AG20443 (cell line): Measurements from ENCODE around the gene GIPC3.
"Not testable (repeated sequence)": the region's sequence is repeated elsewhere in the genome, so short reads cannot be mapped to it uniquely, and the experiment has no call there.

Source experiments
- DNase-seq: peaks from one replicate; pipeline ENCODE4 v3.0.0; 2012; ENCODE audit warnings: low spot score, mixed read lengths

GIPC3 gene

GRCh38 chr19:3618811-3619630 lies 33.7 kb downstream of the GIPC3 start:
- no peak for DNase-seq

GRCh38 chr19:3619631-3620012 lies 34.3 kb downstream of the GIPC3 start:
- no peak for DNase-seq

GRCh38 chr19:3620145-3620816 lies 35.0 kb downstream of the GIPC3 start:
- peak; percentile 38 for DNase-seq

GRCh38 chr19:3620817-3621547 lies 35.7 kb downstream of the GIPC3 start:
- no peak for DNase-seq

- no peak for DNase-seq
These were observed 36.4 kb downstream of the GIPC3 start for GRCh38 chr19:3621689-3622088.

- DNase-seq, result no peak
These were observed 36.9 kb downstream of the GIPC3 start for GRCh38 chr19:3622224-3622623.

GRCh38 chr19:3623716-3624115 lies 38.4 kb downstream of the GIPC3 start:
- DNase-seq, result no peak

GRCh38 chr19:3625996-3626472 lies 40.8 kb downstream of the GIPC3 start:
- DNase-seq, result no peak

GRCh38 chr19:3626473-3627350 lies 41.4 kb downstream of the GIPC3 start, which contains the start of gene CACTIN:
CACTIN (minus strand) TSS chr19:3626790; CDS start chr19:3626762, 28 bp downstream.
- peak; percentile 100 for DNase-seq

- no peak for DNase-seq
These were observed 42.1 kb downstream of the GIPC3 start for GRCh38 chr19:3627351-3627723.

GRCh38 chr19:3628766-3629165 lies 43.5 kb downstream of the GIPC3 start:
- not testable (repeated sequence) for DNase-seq

- no peak for DNase-seq
These were observed 46.0 kb downstream of the GIPC3 start for GRCh38 chr19:3631053-3631861.

GRCh38 chr19:3632098-3632497 lies 46.8 kb downstream of the GIPC3 start:
- DNase-seq, result no peak

GRCh38 chr19:3632739-3633558 lies 47.7 kb downstream of the GIPC3 start:
- DNase-seq, result no peak

- DNase-seq, result no peak
These were observed 48.3 kb downstream of the GIPC3 start for GRCh38 chr19:3633559-3633988.

- no peak for DNase-seq
These were observed 49.3 kb downstream of the GIPC3 start for GRCh38 chr19:3634496-3635045.

- DNase-seq, result no peak
These were observed 51.2 kb downstream of the GIPC3 start for GRCh38 chr19:3636506-3636905.

- no peak for DNase-seq
These were observed 51.7 kb downstream of the GIPC3 start for GRCh38 chr19:3636962-3637361.

GRCh38 chr19:3637621-3638020 lies 52.3 kb downstream of the GIPC3 start:
- no peak for DNase-seq
